ENCODE measurements around the gene NR2F1.

The NR2F1 gene

DNA sequence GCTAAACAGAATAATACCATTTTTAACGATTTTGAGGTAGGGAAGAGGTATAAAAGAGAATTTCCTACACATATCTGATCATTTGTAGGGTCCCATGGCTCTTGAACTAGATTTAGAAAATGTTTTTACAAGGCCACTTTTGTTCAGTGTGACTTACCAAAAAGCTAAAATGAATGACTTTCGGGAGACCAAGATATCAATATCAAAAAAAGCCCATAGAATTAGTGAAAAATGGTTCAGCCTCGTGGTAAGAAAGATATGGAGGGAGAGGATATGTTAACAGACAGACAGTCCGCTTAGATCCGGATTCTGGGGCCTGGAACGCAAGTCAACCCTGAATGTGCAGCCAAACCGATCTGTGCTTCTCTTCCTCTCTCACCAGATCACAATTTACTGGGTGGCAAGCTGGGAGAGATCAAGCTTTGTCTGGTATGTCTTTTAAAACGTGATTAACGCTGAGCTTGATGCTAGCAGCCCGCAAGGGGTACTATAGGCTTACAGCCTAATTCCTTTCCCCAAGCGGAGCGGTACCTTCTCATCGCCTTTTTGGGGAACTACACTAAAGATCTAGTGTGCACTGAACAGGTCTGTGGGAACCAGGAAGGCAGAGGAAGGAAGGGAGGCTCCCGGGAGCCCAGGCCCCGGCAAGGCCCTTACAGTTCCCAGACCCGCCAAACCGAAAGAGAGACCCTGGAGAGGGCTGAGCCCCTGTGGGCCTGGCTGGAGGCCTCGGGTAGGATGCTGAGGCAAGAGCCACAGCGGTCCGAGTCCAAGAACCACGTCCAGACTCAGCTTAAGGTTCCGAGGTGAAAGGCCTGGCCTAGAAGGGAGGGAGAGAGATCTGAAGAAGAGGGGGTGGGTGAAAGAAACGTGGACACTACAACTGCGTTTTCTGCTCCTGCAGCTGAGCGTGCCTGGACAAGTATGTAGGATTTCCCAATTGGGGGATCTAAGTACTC lies 4.9 kb upstream of the NR2F1 start:
- no peak for FAIRE-seq

DNA sequence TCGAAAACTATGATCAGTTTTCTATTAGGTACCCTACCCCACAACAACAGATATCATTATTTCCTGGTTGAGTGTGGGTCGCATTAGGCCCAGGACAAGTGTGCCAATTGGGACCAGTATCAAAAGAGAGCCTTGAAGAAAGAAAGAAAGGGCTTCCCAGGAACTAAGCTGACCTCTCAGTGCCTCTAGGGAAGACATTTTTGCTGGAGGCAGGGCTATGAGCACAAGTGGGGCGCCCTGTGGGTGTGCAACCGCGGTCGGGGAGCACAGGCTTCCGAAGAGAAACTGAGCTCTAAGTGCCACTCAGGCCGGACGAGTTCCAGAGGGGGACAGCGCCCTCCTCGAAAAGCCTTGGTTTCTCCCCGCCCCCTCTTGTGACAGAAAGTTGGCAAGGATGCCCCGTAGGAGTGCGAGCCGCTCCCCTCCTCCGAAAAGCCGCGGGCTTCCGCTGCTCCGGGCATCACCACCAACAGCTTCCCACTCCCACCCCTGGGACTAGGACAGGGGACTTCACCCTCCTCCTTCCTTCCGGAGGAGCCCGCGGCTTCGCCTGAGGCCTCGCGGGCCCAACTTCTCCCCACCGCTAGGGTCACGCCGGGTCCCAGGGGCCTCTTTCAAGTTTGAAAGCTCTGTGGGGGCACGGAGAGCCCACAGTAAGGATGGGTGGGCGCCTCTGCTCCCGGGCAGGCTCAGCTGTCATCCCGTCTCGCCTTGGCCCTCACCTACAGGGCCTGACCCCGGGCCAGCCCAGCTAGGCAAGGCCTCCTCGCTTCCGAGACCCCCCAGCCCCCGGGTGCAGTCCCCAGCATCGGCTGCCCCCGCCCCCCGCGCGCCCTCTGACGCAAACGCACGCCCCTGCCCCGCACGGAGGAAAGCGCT lies 4.0 kb upstream of the NR2F1 start:
- FAIRE-seq = no peak

DNA sequence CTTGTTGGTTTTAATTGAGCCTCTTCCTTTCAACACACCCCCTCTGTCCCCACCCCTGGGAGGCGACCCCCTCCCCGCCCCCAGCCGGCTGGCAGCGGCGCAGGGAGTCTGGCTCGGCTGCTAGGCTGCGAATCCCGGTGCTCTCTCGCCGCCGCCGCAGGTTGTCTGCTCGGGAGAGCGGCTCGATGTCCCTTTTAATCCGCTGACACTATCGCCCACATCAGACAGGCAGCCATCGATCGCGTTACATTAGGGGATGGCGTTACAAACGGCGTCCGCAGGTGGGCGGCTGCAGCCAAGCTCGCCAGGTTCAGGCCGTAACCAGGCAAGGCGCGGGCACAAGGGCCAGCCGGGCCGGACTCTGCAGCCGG lies 3.3 kb upstream of the NR2F1 start:
- FAIRE-seq = no peak

GRCh38 chr5:93580063-93580926 lies 2.7 kb upstream of the NR2F1 start:
- no peak for FAIRE-seq

- FAIRE-seq = no peak
Measured at GRCh38 chr5:93580927-93581445, 2.0 kb upstream of the NR2F1 start, which contains the start of gene NR2F1-AS1. NR2F1-AS1 (minus strand) TSS chr5:93581219.

DNA sequence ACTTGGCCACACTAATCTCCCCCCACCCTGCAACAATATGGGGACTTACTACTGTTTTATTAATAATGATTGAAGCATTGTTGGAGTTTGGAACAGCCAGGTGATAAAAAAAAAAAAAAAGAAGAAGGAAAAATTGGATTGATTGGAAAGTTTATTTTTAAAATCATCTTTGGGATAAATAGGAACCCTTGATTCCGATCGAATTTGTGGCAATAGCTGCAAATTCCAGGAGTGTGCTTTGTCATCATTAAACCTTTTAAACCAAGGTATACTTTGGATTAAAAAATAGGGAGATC lies 907 bp upstream of the NR2F1 start:
- FAIRE-seq = no peak

GRCh38 chr5:93583439-93583767 lies 381 bp downstream of the NR2F1 start:
- no peak for FAIRE-seq

DNA sequence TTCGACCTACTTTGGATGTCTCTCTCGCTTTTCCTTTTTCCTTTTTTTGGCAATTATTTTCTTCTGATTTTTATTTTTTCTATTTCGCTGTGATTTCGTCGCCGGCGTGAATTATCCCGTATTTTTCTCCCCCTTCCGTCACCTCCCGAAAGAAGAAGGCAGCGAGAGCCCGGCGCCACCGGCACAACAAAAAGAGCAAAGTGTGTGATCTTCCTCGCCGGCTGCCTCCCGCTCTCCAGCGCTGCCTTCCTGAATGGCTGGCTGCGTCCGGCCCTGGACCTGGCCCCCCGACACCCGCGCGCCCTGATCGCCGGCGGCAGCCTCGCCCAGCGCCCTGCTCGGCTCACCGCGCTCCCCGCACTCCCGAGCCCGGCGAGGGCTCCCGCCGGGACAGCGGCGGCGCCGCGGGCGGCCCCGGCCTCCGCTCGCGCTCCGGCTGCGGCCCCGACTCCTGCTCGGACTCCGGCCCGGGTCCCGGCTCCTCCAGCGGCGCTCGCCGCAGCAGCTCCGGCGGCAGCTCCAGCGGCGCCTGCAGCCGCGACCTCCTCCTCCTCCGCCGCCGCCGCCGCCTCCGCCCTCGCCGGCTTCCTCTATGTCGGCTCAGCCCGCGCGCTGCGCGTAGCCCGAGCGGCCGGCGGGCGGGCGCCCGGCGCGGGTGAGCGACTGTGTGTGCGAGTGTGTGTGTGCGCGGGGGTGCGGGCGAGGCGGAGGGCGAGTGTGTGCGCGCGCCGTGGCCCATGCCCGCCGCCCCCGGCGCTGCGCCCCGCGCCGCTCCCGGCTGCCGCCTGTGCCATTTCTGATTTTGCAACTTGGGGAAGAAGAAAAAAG lies 960 bp downstream of the NR2F1 start:
- no peak for FAIRE-seq

DNA sequence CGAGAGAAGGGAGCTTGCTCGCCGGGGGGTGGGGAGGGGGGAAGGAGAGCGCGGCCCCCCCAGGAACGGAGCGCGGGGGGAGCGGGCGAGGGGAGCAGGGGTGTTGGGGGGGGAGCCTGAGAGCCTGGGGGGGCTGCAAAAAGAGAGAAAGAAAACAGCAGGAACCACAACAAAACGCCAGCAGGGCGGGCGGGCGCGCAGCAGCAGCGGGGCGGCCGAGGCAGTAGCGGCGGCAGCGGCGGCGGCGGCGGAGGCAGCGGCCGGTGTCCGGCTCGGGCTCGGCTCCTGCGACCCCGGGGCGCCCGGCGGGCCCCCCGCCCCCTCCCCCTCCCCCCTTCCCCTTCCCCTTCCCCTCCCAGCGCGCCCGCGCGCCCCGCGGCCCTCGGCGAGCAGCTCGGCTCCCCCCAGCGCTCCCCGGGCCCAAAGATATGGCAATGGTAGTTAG lies 1.6 kb downstream of the NR2F1 start:
- FAIRE-seq = no peak

DNA sequence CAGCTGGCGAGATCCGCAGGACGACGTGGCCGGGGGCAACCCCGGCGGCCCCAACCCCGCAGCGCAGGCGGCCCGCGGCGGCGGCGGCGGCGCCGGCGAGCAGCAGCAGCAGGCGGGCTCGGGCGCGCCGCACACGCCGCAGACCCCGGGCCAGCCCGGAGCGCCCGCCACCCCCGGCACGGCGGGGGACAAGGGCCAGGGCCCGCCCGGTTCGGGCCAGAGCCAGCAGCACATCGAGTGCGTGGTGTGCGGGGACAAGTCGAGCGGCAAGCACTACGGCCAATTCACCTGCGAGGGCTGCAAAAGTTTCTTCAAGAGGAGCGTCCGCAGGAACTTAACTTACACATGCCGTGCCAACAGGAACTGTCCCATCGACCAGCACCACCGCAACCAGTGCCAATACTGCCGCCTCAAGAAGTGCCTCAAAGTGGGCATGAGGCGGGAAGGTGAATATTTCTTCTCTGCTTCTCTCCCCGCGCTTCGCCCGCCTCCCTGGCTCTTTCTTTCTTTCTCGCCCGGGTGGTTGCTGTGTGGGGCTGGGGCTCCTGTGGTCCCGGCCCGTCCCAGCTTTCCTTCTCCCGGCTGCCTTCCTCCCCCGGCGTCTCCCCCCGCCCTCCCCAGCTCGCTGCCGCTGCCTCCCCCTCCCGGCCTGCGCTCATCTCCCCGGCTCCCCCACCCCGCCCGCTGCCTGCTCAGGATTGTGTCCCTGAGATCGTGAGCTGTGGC lies 2.2 kb downstream of the NR2F1 start:
- no peak for FAIRE-seq

GRCh38 chr5:93585767-93586385 lies 2.9 kb downstream of the NR2F1 start:
- no peak for FAIRE-seq

DNA sequence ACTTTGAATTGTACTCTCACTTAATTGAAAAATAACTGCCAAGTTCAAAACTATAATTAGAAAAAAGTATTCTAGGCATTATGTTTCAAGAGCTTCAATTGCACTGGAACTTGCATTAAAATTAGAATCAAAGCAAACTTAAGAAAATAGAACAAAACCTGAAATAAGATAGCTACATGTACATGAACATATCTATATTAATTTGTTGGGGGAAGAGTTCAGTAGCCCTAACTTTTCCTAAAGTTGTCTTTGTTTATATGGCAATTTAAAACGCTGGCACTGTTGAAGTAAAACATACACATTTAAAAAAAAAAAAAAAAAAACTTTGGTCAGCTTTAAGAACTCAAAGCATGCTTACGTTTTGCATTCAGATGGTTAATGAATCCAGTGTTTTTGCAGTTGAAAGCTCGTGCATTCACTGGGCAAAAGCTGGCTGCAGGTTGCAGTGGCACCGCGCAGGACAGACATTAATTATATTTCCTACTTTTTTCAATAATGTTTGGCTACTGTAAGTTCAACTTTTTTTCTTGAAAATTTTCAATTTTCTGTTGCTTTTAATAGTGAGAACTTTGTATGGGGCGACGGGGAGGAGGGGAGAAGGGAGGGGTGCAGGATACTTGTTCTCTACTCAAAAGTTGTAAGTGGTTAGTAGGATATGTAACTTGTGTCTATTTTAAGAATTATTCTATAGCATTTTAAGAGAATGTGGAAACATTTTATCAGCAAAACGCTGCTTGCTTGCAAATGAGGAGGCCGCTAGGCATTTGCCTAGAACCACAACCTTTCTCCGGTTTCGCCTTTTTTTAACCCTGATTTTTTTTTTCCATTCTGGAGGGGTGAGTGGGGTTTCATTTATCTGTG lies 3.9 kb downstream of the NR2F1 start:
- peak; percentile 30 for FAIRE-seq

DNA sequence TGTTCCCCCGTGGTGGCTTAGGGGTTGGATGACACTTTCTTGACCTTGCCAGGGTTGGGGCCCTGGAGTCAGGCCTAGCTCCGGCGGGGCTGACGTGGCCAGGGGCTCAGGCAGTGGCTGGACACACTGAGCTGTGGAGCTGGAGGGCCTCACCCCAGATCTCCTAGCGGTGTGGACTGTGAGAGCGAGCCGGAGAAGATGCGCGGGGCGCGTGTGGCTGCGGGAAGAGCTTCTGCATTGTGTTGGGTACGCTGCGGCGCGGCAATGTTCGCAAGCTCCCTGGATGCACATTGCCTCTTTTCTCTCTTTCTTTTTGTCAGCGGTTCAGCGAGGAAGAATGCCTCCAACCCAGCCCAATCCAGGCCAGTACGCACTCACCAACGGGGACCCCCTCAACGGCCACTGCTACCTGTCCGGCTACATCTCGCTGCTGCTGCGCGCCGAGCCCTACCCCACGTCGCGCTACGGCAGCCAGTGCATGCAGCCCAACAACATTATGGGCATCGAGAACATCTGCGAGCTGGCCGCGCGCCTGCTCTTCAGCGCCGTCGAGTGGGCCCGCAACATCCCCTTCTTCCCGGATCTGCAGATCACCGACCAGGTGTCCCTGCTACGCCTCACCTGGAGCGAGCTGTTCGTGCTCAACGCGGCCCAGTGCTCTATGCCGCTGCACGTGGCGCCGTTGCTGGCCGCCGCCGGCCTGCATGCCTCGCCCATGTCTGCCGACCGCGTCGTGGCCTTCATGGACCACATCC lies 4.8 kb downstream of the NR2F1 start:
- FAIRE-seq = no peak

DNA sequence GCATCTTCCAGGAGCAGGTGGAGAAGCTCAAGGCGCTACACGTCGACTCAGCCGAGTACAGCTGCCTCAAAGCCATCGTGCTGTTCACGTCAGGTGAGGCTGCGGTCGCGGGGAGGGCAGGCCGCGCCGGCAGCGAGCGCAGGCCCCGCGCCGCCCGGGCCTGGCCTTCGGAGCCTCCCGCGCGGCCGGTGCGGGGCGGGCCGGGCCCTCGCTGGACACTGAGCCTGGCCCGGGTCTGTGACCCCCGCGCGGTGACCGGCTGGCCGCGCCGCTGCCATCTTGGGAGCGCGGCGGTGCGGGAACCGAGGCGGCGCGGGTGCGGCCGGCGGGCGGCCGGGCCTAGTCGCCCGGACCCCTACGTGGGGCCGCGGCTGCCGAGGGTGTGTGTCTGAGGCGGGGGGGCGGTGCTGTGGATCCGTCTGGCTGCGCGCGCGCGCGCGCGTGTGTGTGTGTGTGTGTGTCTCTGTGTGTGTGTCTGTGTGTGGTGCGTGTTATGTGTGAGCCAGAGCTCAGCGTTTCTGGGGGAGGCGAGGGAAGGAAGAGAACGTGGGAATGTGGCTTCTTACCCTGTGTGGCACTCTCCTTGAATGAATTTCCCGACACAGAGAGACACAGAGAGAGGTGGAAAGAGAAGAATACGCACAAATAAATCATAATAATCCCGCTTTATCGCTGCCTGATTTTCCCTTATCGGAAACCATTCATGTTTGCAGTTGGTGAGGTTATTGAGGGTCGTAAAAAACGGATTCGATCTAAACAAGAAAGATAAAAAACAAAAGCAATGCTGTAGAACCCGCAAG lies 5.5 kb downstream of the NR2F1 start:
- no peak for FAIRE-seq

- FAIRE-seq = no peak
Measured at GRCh38 chr5:93589152-93589828, 6.3 kb downstream of the NR2F1 start.

- no peak for FAIRE-seq
Measured at GRCh38 chr5:93589829-93590215, 6.8 kb downstream of the NR2F1 start.

DNA sequence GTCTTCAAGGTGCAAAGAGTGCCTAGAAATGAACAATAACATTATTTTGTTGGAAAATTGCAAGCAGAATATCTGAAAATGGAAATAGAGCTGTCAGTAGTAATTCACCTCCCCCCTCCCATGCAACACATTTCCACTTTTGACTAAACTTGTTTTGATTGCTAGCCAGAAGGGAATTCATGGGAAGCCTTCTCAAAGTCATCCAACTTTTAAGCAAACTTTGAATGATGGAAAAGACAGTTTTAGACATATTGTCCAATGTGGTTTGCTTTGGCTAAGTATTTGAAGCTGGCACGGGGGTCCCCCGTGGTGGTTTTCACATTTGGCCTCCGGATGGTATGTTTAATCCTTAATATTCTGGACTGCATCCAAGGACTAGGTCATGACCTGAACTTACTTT lies 7.5 kb downstream of the NR2F1 start:
- no peak for FAIRE-seq

All from islet of Langerhans (tissue), 1 donor.